ENCODE data around the gene PHEX.

DNA sequence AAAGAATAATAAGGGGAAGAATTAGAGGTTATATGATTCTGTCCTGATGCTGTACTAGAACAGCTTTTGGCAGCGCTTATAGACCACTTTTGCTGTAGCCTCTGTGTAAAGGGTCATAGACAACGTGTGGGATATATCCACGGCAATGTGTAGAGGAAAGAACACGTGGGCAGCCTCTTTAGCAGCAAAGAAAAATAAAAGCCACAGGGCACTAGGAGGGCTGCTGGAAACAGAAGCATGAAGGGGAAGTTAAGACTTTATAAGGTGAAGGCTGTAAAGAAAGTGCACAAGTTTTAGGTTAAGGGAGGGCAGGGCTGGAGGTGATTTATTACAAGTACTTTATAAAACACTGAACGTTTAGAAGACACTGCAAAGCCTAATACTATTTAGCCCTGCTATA lies 20.1 kb upstream of the PHEX start:
- TF ChIP-seq CTCF (IDR thresholded peaks at IDR 0.05): no peak
- TF ChIP-seq POLR2A (IDR thresholded peaks at IDR 0.05): no peak

All from body of pancreas (tissue), 4 donors.